Lower leg skin (tissue), 4 donors: ENCODE measurements around the gene PDE8A. TPM values are rescaled to one million over a fixed set of nuclear protein-coding genes. Genes with fewer than 3 reads are reported as not detected.

Experiments
- DNase-seq, 2 donors: peaks; one replicate each; pipeline ENCODE4 v3.0.0-alpha.2; 2019; ENCODE audit warnings: low spot score in 2 of 2
- H3K4me3 ChIP-seq: fragments of 200-600 bp; sonication (generic); 2 replicates; pipeline ENCODE4 v1.5.1; 2017; ENCODE audit warnings: mild to moderate bottlenecking, low read depth; ENCODE audit not compliant: poor library complexity, severe bottlenecking
- CTCF ChIP-seq, 3 donors: fragments of 450-650 bp; IDR thresholded peaks; one replicate each; pipeline ENCODE4 v1.5.1; 2016; ENCODE audit warnings: antibody characterized with exemption in 3 of 3, mild to moderate bottlenecking in 3 of 3, moderate library complexity in 2 of 3
- POLR2A ChIP-seq, 2 donors: fragments of 450-650 bp; IDR thresholded peaks; one replicate each; pipeline ENCODE4 v1.6.1; 2016 to 2017; ENCODE audit warnings: antibody characterized with exemption in 2 of 2, mild to moderate bottlenecking in 1 of 2, moderate library complexity in 1 of 2
- WGBS, 2 donors: methylation state at CpG; one replicate each; pipeline ENCODE4 v1.1.5; 2018; 5-methylcytosine and 5-hydroxymethylcytosine counted together
- intact Hi-C: fragments of 100-400 bp; cut with DNase I; formaldehyde crosslinking; loops from one replicate; pipeline ENCODE4 v1.15.0; 2023; ENCODE audit warnings: low total_unique reads
- total RNA-seq, 4 donors: library from RNA; depleted of rRNA; stranded (reverse); fragments of >200 nt; gene quantifications; one replicate each; pipeline ENCODE4 v1.1.0, GENCODE V29; 2016

PDE8A gene
- total RNA-seq, 4 donors from 2014 or later = 14.7 to 23.1 (median 19.4) TPM

GRCh38 chr15:85131915-85132314, 150.3 kb downstream of the PDE8A start:
- no peak for TF ChIP-seq CTCF (IDR thresholded peaks at IDR 0.05)
- TF ChIP-seq POLR2A (IDR thresholded peaks at IDR 0.05) = no peak
- 100% methylated on average over 1 of the region's 1 CpG for WGBS, 2 donors

GRCh38 chr15:85133709-85134108, 152.1 kb downstream of the PDE8A start:
- intact Hi-C loops = no loop called here
- no peak for DNase-seq
- WGBS, 2 donors = 100% methylated on average over 3 of the region's 3 CpGs
- H3K4me3 ChIP-seq = no peak overlapping the region
- TF ChIP-seq POLR2A (IDR thresholded peaks at IDR 0.05) = no peak

More at GRCh38 chr15:85131915-85132314, 150.3 kb downstream of the PDE8A start:
- DNase-seq = no peak
- no peak overlapping the region for H3K4me3 ChIP-seq
- intact Hi-C loops = no loop called here

- WGBS, 2 donors = 74 to 82% methylated on average over 11 of the region's 11 CpGs
- intact Hi-C loops = no loop called here
- H3K4me3 ChIP-seq = no peak overlapping the region
- no peak for TF ChIP-seq CTCF (IDR thresholded peaks at IDR 0.05)
- no peak for TF ChIP-seq POLR2A (IDR thresholded peaks at IDR 0.05)
- DNase-seq = no peak
These were observed 156.0 kb downstream of the PDE8A start for GRCh38 chr15:85137489-85138168.

GRCh38 chr15:85139391-85139790, 157.7 kb downstream of the PDE8A start:
- H3K4me3 ChIP-seq = no peak overlapping the region
- no peak for TF ChIP-seq CTCF (IDR thresholded peaks at IDR 0.05)
- intact Hi-C loops = no loop called here
- 94 to 96% methylated on average over 2 of the region's 2 CpGs for WGBS, 2 donors
- no peak for DNase-seq

GRCh38 chr15:85141726-85142125, 160.1 kb downstream of the PDE8A start:
- TF ChIP-seq POLR2A (IDR thresholded peaks at IDR 0.05) (no peak), CTCF (IDR thresholded peaks at IDR 0.05) (no peak)
- no peak overlapping the region for H3K4me3 ChIP-seq
- WGBS, 2 donors = 70 to 83% methylated on average over 2 of the region's 2 CpGs
- DNase-seq = no peak
- intact Hi-C loops = no loop called here

GRCh38 chr15:85142312-85142711, 160.7 kb downstream of the PDE8A start:
- H3K4me3 ChIP-seq = no peak overlapping the region
- DNase-seq = no peak
- WGBS, 2 donors = 45% methylated on average over 2 of the region's 2 CpGs
- intact Hi-C loops = no loop called here
- TF ChIP-seq CTCF (IDR thresholded peaks at IDR 0.05) (no peak), POLR2A (IDR thresholded peaks at IDR 0.05) (no peak)
